Activated CD8-positive, alpha-beta T cell treated with anti-CD3 and anti-CD28 coated beads for 36 hours (primary cell): Measurements from ENCODE around the gene PPARD. TPM values are rescaled to one million over a fixed set of nuclear protein-coding genes. Genes with fewer than 3 reads are reported as not detected.

Experiments used
- ATAC-seq: fragments of 200-7000 bp; cut with Tn5 transposase; one replicate; pipeline ENCODE4 v1.10.0; 2021; ENCODE audit warnings: mild to moderate bottlenecking, moderate library complexity
- CTCF ChIA-PET: fragments of 350-600 bp; sonication (Branson Sonifier 250); formaldehyde crosslinking; loops from one replicate; lab custom pipeline; 2021; ENCODE audit warnings: antibody characterized with exemption; lab: Charles Lee
- POLR2A ChIA-PET: fragments of 350-600 bp; sonication (Branson Sonifier 250); formaldehyde crosslinking; loops from one replicate; lab custom pipeline; 2021; ENCODE audit warnings: antibody characterized with exemption; lab: Charles Lee
- DNase-seq: peaks from one replicate; pipeline ENCODE4 v3.0.0-alpha.2; 2020
- H3K27ac Mint-ChIP-seq: one replicate; pipeline ENCODE4 v1.8.0; 2021; ENCODE audit warnings: mild to moderate bottlenecking, mixed read lengths
- H3K27me3 Mint-ChIP-seq: one replicate; pipeline ENCODE4 v1.8.0; 2021; ENCODE audit warnings: mixed read lengths
- H3K36me3 Mint-ChIP-seq: one replicate; pipeline ENCODE4 v1.8.0; 2021; ENCODE audit warnings: low read depth, mixed read lengths
- H3K4me1 Mint-ChIP-seq: one replicate; pipeline ENCODE4 v1.8.0; 2021; ENCODE audit warnings: low read depth, mixed read lengths
- H3K4me3 Mint-ChIP-seq: one replicate; pipeline ENCODE4 v1.8.0; 2021; ENCODE audit warnings: mild to moderate bottlenecking, moderate library complexity, mixed read lengths
- H3K9me3 Mint-ChIP-seq: one replicate; pipeline ENCODE4 v1.8.0; 2021; ENCODE audit warnings: mixed read lengths
- CTCF ChIP-seq: fragments of 200-600 bp; IDR thresholded peaks from one replicate; pipeline ENCODE4 v1.8.0; 2022; ENCODE audit warnings: antibody characterized with exemption, mild to moderate bottlenecking
- intact Hi-C: fragments of 100-400 bp; cut with micrococcal nuclease; formaldehyde crosslinking; loops from one replicate; pipeline ENCODE4 v1.10.0; 2022
- total RNA-seq, 2 experiments: library from RNA; stranded (reverse); gene quantifications; one replicate each; pipeline ENCODE4 v1.2.3, GENCODE V29; 2021

The PPARD gene
- total RNA-seq, 2 experiments from 2014 or later = 26.6 to 26.7 TPM

- POLR2A ChIA-PET = interaction anchor here (1.0 kb wide), 1 partner anchor 9 kb away, joined by 6 read pairs; no protein-coding TSS in a partner anchor
- intact Hi-C loops = no loop called here
- Mint-ChIP-seq H3K9me3 (no peaks in the 10 kb centered on the region), H3K27me3 (no peaks in the 10 kb centered on the region), H3K27ac (no peak overlapping the region), H3K4me1 (peaks cover 48% of the 10 kb centered on the region), H3K36me3 (peaks cover 23% of the 10 kb centered on the region), H3K4me3 (no peak overlapping the region)
- no peak for TF ChIP-seq CTCF
- no peak for DNase-seq
- CTCF ChIA-PET = no interaction called here
- ATAC-seq = no peak
Observed at GRCh38 chr6:35359346-35359743, 17.0 kb downstream of the PPARD start.

GRCh38 chr6:35359744-35360348 is 17.5 kb downstream of the PPARD start:
- ATAC-seq = no peak
- Mint-ChIP-seq H3K4me3 (no peak overlapping the region), H3K9me3 (no peaks in the 10 kb centered on the region), H3K36me3 (peaks cover 19% of the 10 kb centered on the region), H3K27me3 (no peaks in the 10 kb centered on the region), H3K27ac (peak overlapping the region; percentile 14), H3K4me1 (peaks cover 48% of the 10 kb centered on the region)
- ChIA-PET POLR2A (interaction anchor here (0.6 to 1.3 kb wide), 5 partner anchors 9 to 87 kb away, joined by 3 to 6 read pairs (median 3); no protein-coding TSS in a partner anchor), CTCF (interaction anchor here (0.9 to 1.0 kb wide), 2 partner anchors 18 to 90 kb away, joined by 3 read pairs; partner anchors contain the start of gene PPARD)
- DNase-seq = no peak
- TF ChIP-seq CTCF = no peak
- intact Hi-C loops = no loop called here

- no peak overlapping the region for H3K4me3 Mint-ChIP-seq
- H3K9me3 Mint-ChIP-seq = no peaks in the 10 kb centered on the region
- DNase-seq (no peak), ATAC-seq (no peak)
- H3K4me1 Mint-ChIP-seq = peaks cover 48% of the 10 kb centered on the region
- H3K27ac Mint-ChIP-seq = peak overlapping the region; percentile 35
- POLR2A ChIA-PET = interaction anchor here (0.5 to 1.4 kb wide), 8 partner anchors 8 to 110 kb away, joined by 3 to 6 read pairs (median 3); no protein-coding TSS in a partner anchor
- peaks cover 19% of the 10 kb centered on the region for H3K36me3 Mint-ChIP-seq
- CTCF ChIA-PET = interaction anchor here (0.8 to 1.6 kb wide), 7 partner anchors 16 to 89 kb away, joined by 3 to 7 read pairs (median 3); partner anchors contain the start of genes DEF6 and PPARD
- intact Hi-C loops = no loop called here
- TF ChIP-seq CTCF = no peak
- no peaks in the 10 kb centered on the region for H3K27me3 Mint-ChIP-seq
Observed at GRCh38 chr6:35360349-35361138, 18.2 kb downstream of the PPARD start.

GRCh38 chr6:35362200-35362599 is 19.8 kb downstream of the PPARD start:
- ATAC-seq (no peak), DNase-seq (no peak)
- TF ChIP-seq CTCF = no peak
- Mint-ChIP-seq H3K36me3 (peaks cover 19% of the 10 kb centered on the region), H3K4me1 (peaks cover 54% of the 10 kb centered on the region), H3K27ac (peak overlapping the region; percentile 35), H3K4me3 (no peak overlapping the region), H3K9me3 (no peaks in the 10 kb centered on the region), H3K27me3 (no peaks in the 10 kb centered on the region)
- CTCF ChIA-PET = interaction anchor here (1.0 to 1.6 kb wide), 4 partner anchors 14 to 65 kb away, joined by 3 to 7 read pairs (median 4); partner anchors contain the start of genes DEF6 and PPARD
- POLR2A ChIA-PET = no interaction called here
- intact Hi-C loops = no loop called here
